A673 (cell line): Measurements from ENCODE around the gene TSG101. TPM values are rescaled to one million over a fixed set of nuclear protein-coding genes. Genes with fewer than 3 reads are reported as not detected.

Source experiments
- BruUV-seq: library from RNA; stranded (reverse); fragments of 400-500 nt; replicated peaks from 2 replicates; lab custom pipeline; 2021; lab: Mats Ljungman, UMichigan
- CTCF ChIA-PET: fragments of 300-600 bp; sonication (Branson Sonifier 250); formaldehyde crosslinking; loops from one replicate; lab custom pipeline; 2022; ENCODE audit warnings: antibody characterized with exemption; lab: Charles Lee
- POLR2A ChIA-PET: fragments of 300-600 bp; sonication (Branson Sonifier 250); formaldehyde crosslinking; loops from one replicate; lab custom pipeline; 2022; ENCODE audit warnings: antibody characterized with exemption; ENCODE audit not compliant: low non-redundant PET; lab: Charles Lee
- DNase-seq: peaks from one replicate; pipeline ENCODE4 v3.0.0-alpha.2; 2015; ENCODE audit warnings: low spot score
- H3K27ac ChIP-seq: fragments of 200-600 bp; sonication (generic); 2 replicates; pipeline ENCODE4 v1.5.1; 2016; ENCODE audit warnings: mixed run types, low read depth, mild to moderate bottlenecking, mixed read lengths, antibody characterized with exemption, low read length; ENCODE audit not compliant: poor library complexity, severe bottlenecking
- H3K27me3 ChIP-seq: fragments of 200-600 bp; sonication (generic); replicated peaks from 2 replicates; pipeline ENCODE4 v1.6.1; 2017; ENCODE audit warnings: mixed run types, low read depth, mild to moderate bottlenecking, mixed read lengths, antibody characterized with exemption, low read length; ENCODE audit not compliant: insufficient read depth, poor library complexity
- H3K36me3 ChIP-seq: fragments of 200-600 bp; sonication (generic); 2 replicates; pipeline ENCODE4 v1.6.1; 2016; ENCODE audit warnings: mixed run types, mild to moderate bottlenecking, mixed read lengths, antibody characterized with exemption, low read length; ENCODE audit not compliant: insufficient read depth, poor library complexity, severe bottlenecking
- H3K4me1 ChIP-seq: fragments of 200-600 bp; sonication (generic); 2 replicates; pipeline ENCODE4 v1.6.1; 2017; ENCODE audit warnings: mixed run types, mild to moderate bottlenecking, mixed read lengths, antibody characterized with exemption, low read length; ENCODE audit not compliant: insufficient read depth, poor library complexity, severe bottlenecking
- H3K4me3 ChIP-seq: fragments of 200-600 bp; sonication (generic); 2 replicates; pipeline ENCODE4 v1.5.1; 2016; ENCODE audit warnings: low read depth, mixed run types, mild to moderate bottlenecking, mixed read lengths, low read length; ENCODE audit not compliant: poor library complexity, severe bottlenecking
- H3K9me3 ChIP-seq: fragments of 200-600 bp; sonication (generic); 2 replicates; pipeline ENCODE4 v1.6.1; 2016; ENCODE audit warnings: mixed run types, low read depth, mild to moderate bottlenecking, mixed read lengths, antibody characterized with exemption, low read length; ENCODE audit not compliant: poor library complexity, severe bottlenecking
- EZH2 ChIP-seq: fragments of 200-600 bp; sonication (generic); IDR thresholded peaks from 2 replicates; pipeline ENCODE4 v1.6.1; 2017; ENCODE audit warnings: borderline replicate concordance, low read depth, mild to moderate bottlenecking, mixed read lengths, antibody characterized with exemption, low read length; ENCODE audit not compliant: poor library complexity, severe bottlenecking
- intact Hi-C: fragments of 100-400 bp; cut with micrococcal nuclease; formaldehyde crosslinking; loops from one replicate; pipeline ENCODE4 v1.10.0; 2022; ENCODE audit not compliant: unreplicated experiment
- total RNA-seq: library from RNA; stranded (reverse); gene quantifications from 2 replicates; pipeline ENCODE4 v1.2.3, GENCODE V29; 2021
- TF ChIP-seq, protein P1 (sequence below): fragments of 300-800, 200-600 bp; sonication (generic); conservative IDR thresholded peaks from 2 replicates; pipeline ENCODE4 v1.5.1; 2017; ENCODE audit warnings: low read depth, mild to moderate bottlenecking, antibody characterized with exemption, low read length, moderate library complexity, mixed read lengths

TSG101 gene
- total RNA-seq, 1 experiment from 2014 or later = 48.2 TPM

DNA sequence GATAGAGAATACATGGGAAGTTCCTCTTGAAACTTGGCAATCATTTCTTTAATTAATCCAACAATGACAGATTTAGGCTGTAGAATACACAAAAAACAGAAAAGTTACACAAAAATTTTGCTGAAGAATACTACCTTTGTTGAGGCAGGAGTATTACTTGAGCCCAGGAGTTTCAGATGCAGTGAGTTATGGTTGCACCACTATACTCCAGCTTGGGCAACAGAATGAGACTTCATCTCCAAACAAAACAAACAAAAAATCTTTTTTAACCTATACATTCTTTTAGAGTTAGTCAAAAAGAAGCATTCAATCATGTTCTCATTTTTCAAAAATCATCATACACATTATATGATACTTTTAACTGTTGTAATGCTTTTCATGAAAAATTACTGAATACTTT, 39.7 kb upstream of the TSG101 start:
- ChIA-PET CTCF (no interaction called here), POLR2A (no interaction called here)
- no peak overlapping the region for H3K27ac ChIP-seq
- TF ChIP-seq, protein P1, sequence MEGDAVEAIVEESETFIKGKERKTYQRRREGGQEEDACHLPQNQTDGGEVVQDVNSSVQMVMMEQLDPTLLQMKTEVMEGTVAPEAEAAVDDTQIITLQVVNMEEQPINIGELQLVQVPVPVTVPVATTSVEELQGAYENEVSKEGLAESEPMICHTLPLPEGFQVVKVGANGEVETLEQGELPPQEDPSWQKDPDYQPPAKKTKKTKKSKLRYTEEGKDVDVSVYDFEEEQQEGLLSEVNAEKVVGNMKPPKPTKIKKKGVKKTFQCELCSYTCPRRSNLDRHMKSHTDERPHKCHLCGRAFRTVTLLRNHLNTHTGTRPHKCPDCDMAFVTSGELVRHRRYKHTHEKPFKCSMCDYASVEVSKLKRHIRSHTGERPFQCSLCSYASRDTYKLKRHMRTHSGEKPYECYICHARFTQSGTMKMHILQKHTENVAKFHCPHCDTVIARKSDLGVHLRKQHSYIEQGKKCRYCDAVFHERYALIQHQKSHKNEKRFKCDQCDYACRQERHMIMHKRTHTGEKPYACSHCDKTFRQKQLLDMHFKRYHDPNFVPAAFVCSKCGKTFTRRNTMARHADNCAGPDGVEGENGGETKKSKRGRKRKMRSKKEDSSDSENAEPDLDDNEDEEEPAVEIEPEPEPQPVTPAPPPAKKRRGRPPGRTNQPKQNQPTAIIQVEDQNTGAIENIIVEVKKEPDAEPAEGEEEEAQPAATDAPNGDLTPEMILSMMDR = no peak
- no peak for TF ChIP-seq EZH2
- no peaks in the 10 kb centered on the region for H3K4me1 ChIP-seq
- no peak for DNase-seq
- no peaks in the 10 kb centered on the region for H3K27me3 ChIP-seq
- H3K36me3 ChIP-seq = peaks cover 4% of the 10 kb centered on the region
- BruUV-seq = no TSS peak
- H3K4me3 ChIP-seq = no peak overlapping the region
- intact Hi-C loops = no loop called here
- H3K9me3 ChIP-seq = no peaks in the 10 kb centered on the region

DNA sequence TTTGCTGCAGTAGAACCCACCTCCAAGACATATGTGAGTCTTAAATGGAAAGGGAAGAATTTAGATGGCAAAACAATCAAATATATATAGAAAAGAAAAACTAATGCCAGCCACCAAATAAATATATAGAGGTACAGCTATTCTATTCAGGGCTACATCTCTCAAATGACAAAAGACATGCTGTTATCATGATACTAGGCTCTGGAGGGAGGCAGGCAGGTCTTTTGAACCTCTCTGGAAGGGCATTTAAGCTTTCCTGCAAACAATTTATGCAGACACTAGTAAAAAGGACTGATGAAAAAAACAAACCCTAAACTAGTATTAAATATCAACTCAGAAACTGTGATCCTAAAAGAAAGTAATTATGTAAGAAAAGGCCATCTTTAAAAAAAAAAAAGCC, 37.4 kb upstream of the TSG101 start:
- no peak overlapping the region for H3K27ac ChIP-seq
- no peak for DNase-seq
- no peaks in the 10 kb centered on the region for H3K4me1 ChIP-seq
- H3K4me3 ChIP-seq = no peak overlapping the region
- ChIA-PET POLR2A (no interaction called here), CTCF (no interaction called here)
- H3K9me3 ChIP-seq = no peaks in the 10 kb centered on the region
- TF ChIP-seq, protein P1 = no peak
- TF ChIP-seq EZH2 = no peak
- no TSS peak for BruUV-seq
- intact Hi-C loops = no loop called here
- H3K36me3 ChIP-seq = peaks cover 4% of the 10 kb centered on the region
- no peaks in the 10 kb centered on the region for H3K27me3 ChIP-seq

DNA sequence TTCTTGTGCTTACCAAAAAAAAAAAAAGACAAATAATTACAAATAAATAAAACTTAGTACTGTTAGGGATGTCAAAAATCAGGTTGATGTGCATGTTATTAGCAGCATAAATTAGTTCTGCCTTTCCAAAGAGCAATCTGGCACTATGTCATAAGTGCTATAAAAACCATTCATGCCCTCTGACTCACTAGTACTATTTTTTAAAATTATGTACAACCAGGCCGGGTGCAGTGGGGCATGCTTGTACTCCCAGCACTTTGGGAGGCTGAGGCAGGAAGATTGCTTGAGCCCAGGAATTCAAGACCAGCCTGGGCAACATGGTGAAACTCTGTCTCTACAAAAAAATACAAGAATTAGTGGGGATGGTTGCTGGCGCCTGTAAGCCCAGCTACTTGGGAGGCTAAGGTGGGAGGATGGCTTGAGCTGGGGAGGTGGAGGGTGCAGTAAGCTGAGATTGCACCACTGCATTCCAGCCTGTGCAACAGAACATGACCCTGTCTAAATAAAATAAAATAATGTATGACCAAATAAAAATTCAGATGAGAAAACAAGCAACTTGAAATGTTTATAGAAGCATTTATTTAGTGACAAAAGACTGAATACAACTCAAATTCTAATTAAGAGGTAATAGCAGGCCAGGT, 36.5 kb upstream of the TSG101 start:
- H3K4me1 ChIP-seq = no peaks in the 10 kb centered on the region
- no peaks in the 10 kb centered on the region for H3K9me3 ChIP-seq
- H3K36me3 ChIP-seq = peaks cover 4% of the 10 kb centered on the region
- no peak for DNase-seq
- H3K27ac ChIP-seq = no peak overlapping the region
- H3K27me3 ChIP-seq = no peaks in the 10 kb centered on the region
- ChIA-PET POLR2A (no interaction called here), CTCF (no interaction called here)
- TF ChIP-seq EZH2 = no peak
- TF ChIP-seq, protein P1 = no peak
- no peak overlapping the region for H3K4me3 ChIP-seq
- intact Hi-C loops = no loop called here
- no TSS peak for BruUV-seq
